C4-2B (cell line): ENCODE measurements around the gene FBXW11.
"Not testable (repeated sequence)": the region's sequence is repeated elsewhere in the genome, so short reads cannot be mapped to it uniquely, and the experiment has no call there.

Experiments used
- H3K27ac ChIP-seq: fragments of 450-650 bp; 2 replicates; pipeline ENCODE4 v1.5.1; 2017
- CTCF ChIP-seq: fragments of 450-650 bp; conservative IDR thresholded peaks from 2 replicates; pipeline ENCODE4 v1.5.1; 2017; ENCODE audit warnings: mild to moderate bottlenecking
- ZFX ChIP-seq: fragments of 450-650 bp; IDR thresholded peaks from 2 replicates; pipeline ENCODE4 v1.6.1; 2017

FBXW11 gene

GRCh38 chr5:171897231-171897630 is 109.2 kb downstream of the FBXW11 start:
- H3K27ac ChIP-seq, result no peak overlapping the region
- TF ChIP-seq ZFX (no peak), CTCF (no peak)

GRCh38 chr5:171895081-171895480 is 111.4 kb downstream of the FBXW11 start:
- no peak for TF ChIP-seq CTCF
- no peak for TF ChIP-seq ZFX
- H3K27ac ChIP-seq, result no peak overlapping the region

DNA sequence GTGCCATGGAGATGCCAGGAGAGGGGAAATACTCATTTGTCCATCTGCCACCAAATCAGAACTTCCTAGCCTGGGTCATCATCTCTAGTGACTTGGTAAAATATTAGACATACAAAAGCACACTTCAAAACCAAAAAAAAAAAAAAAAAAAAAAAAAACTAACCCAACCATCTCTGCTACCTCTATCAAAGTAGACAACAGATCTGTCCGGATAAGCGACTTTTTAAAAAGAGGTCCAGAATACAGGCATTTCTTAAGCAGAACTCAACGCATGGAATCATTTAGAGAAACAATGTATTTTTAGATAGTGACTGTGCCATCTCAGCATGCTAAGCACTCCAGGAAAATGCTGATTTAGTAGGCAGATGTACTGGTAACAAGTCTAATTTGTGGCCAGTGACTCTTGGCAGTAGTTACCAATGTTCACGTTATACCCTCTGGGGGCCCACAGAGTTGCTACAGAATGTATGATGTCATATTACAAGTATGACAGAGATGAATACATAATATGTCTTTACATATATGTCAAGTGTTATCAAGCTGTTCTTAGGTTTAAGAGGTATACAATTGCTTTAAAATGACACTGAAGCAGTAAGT is 113.0 kb downstream of the FBXW11 start:
- no peak for TF ChIP-seq CTCF
- TF ChIP-seq ZFX, result no peak
- H3K27ac ChIP-seq, result no peak overlapping the region

DNA sequence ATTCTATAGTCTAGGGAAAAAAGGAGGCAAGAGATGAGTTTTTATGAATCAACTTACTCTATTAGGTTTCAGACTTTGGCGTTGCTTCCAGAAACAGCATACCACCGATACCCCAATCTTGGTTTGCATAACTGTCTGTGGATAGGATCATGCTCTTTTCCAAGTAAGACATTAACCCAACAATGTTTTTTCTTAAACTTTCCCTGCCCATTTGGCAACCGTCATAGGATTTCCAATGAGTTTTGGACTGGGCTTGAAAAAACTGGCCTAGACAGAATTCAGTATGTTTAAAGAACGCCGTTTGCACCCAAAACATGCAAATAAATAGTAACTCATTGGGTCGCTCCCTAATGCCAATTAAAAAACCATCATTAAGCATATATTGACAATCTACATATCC is 114.8 kb downstream of the FBXW11 start:
- TF ChIP-seq CTCF, result no peak
- TF ChIP-seq ZFX, result no peak

DNA sequence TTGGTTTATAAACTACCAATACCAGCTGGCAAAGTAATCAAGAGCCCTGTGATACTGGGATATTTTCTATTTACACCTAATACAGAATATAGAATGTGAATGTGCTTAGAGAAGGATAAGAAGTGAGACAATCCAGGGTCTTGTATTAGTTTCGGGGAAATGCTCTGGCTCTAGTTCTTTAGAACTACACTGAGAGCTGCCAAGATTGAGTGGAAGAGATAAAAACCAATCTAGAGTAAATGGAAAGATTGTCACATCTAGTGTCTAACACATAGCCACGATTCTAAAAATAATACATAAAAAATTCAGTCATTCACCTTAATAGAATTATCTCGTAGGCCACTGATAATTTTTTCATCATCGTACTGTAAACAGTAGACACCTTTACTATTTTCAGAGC is 115.3 kb downstream of the FBXW11 start:
- no peak for TF ChIP-seq ZFX
- no peak for TF ChIP-seq CTCF
- H3K27ac ChIP-seq, result no peak overlapping the region

More for the DNA sequence above, 114.8 kb downstream of the FBXW11 start:
- H3K27ac ChIP-seq, result no peak overlapping the region

DNA sequence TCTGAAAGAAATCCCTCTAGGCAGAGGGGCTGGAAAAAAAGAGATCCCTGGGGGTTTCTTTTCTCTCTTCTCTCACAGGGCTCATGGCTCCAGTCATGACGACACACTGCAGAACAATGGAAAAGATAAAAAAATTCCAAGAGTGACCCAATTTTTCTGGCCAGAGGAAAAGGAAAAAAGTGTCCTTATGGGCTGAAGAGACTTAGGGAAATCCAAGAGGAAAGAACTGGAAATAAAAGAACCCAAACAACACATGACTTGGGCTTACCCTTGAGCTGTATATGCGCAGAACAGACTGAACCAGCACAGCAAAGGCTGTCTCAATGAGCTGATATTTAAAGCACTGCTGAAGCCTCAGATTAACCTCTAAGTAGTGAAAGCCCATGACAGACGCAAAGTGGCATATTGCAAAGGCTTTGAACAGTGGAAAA is 118.4 kb downstream of the FBXW11 start:
- H3K27ac ChIP-seq, result no peak overlapping the region
- TF ChIP-seq CTCF, result no peak
- TF ChIP-seq ZFX, result no peak

- not testable (repeated sequence) for H3K27ac ChIP-seq
Observed at GRCh38 chr5:171886037-171886436, 120.4 kb downstream of the FBXW11 start.

DNA sequence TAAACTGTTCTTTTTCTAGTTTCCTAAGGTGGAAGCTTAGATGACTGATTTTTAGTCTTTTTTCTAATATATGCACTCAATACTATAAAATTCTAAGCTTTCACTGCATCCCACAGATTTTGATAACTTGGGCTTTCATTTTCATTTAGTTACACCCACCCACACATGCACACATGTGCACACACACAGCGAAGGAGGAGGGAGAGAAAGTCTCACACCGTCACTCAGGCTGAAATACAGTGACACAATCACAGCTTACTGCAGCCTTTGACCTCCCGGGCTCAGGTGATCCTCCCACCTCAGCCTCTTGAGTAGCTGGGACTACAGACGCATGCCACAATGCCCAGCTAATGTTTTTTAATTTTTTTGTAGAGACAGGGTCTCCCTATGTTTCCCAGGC is 124.3 kb downstream of the FBXW11 start:
- no peak overlapping the region for H3K27ac ChIP-seq
- no peak for TF ChIP-seq CTCF
- TF ChIP-seq ZFX, result no peak
